Caki2 (cell line): Measurements from ENCODE around the gene ADORA2A. TPM values are rescaled to one million over a fixed set of nuclear protein-coding genes. Genes with fewer than 3 reads are reported as not detected.
A peak's percentile ranks its signal among the peaks of the same experiment; 100 is the strongest.

ENCODE experiments used
- DNase-seq: peaks from one replicate; pipeline ENCODE4 v3.0.0-alpha.2; 2015; ENCODE audit warnings: low read depth
- in situ Hi-C: cut with HindIII; loops from 2 replicates; pipeline ENCODE4 v1.10.0; 2016; ENCODE audit warnings: low sequenced_read_pairs, low pct_unique_long_range_greater_than_20kb, mixed read lengths
- total RNA-seq: library from RNA; depleted of rRNA; stranded (reverse); fragments of >200 nt; shearing (Covaris generic); gene quantifications from 2 replicates; pipeline ENCODE4 v1.2.3, GENCODE V29; 2014; ENCODE audit warnings: low replicate concordance

The ADORA2A gene
- total RNA-seq, 1 experiment from 2014 or later: 6.1 TPM

GRCh38 chr22:24426851-24427499, 424 bp upstream of the ADORA2A start:
- in situ Hi-C loops: no loop called here

GRCh38 chr22:24428751-24429410, 1.5 kb downstream of the ADORA2A start:
- in situ Hi-C loops: no loop called here
- no peak for DNase-seq

More at GRCh38 chr22:24426851-24427499, 424 bp upstream of the ADORA2A start:
- DNase-seq: no peak

GRCh38 chr22:24429411-24430365, 2.3 kb downstream of the ADORA2A start:
- in situ Hi-C loops: no loop called here
- no peak for DNase-seq

- DNase-seq: no peak
- in situ Hi-C loops: no loop called here
Observed at GRCh38 chr22:24430431-24431308, 3.3 kb downstream of the ADORA2A start.

GRCh38 chr22:24431309-24432034, 4.1 kb downstream of the ADORA2A start:
- DNase-seq: no peak
- in situ Hi-C loops: no loop called here

- in situ Hi-C loops: no loop called here
- no peak for DNase-seq
Observed at GRCh38 chr22:24432059-24432853, 4.9 kb downstream of the ADORA2A start.

GRCh38 chr22:24433001-24433827, 5.8 kb downstream of the ADORA2A start:
- DNase-seq: no peak
- in situ Hi-C loops: no loop called here

GRCh38 chr22:24433828-24434470, 6.5 kb downstream of the ADORA2A start:
- in situ Hi-C loops: no loop called here

GRCh38 chr22:24434471-24435322, 7.3 kb downstream of the ADORA2A start:
- no peak for DNase-seq
- in situ Hi-C loops: no loop called here

More at GRCh38 chr22:24433828-24434470, 6.5 kb downstream of the ADORA2A start:
- DNase-seq: peak; percentile 66

- DNase-seq: no peak
- in situ Hi-C loops: no loop called here
Observed at GRCh38 chr22:24435323-24435645, 7.9 kb downstream of the ADORA2A start.

- DNase-seq: no peak
- in situ Hi-C loops: no loop called here
Observed at GRCh38 chr22:24435861-24436371, 8.5 kb downstream of the ADORA2A start.

- DNase-seq: no peak
- in situ Hi-C loops: no loop called here
Observed at GRCh38 chr22:24436553-24436952, 9.2 kb downstream of the ADORA2A start.

- in situ Hi-C loops: no loop called here
- no peak for DNase-seq
Observed at GRCh38 chr22:24437091-24437490, 9.7 kb downstream of the ADORA2A start.

- DNase-seq: no peak
- in situ Hi-C loops: no loop called here
Observed at GRCh38 chr22:24437741-24438328, 10.4 kb downstream of the ADORA2A start.
